ENCODE data around the gene PLXDC1.

PLXDC1 gene

DNA sequence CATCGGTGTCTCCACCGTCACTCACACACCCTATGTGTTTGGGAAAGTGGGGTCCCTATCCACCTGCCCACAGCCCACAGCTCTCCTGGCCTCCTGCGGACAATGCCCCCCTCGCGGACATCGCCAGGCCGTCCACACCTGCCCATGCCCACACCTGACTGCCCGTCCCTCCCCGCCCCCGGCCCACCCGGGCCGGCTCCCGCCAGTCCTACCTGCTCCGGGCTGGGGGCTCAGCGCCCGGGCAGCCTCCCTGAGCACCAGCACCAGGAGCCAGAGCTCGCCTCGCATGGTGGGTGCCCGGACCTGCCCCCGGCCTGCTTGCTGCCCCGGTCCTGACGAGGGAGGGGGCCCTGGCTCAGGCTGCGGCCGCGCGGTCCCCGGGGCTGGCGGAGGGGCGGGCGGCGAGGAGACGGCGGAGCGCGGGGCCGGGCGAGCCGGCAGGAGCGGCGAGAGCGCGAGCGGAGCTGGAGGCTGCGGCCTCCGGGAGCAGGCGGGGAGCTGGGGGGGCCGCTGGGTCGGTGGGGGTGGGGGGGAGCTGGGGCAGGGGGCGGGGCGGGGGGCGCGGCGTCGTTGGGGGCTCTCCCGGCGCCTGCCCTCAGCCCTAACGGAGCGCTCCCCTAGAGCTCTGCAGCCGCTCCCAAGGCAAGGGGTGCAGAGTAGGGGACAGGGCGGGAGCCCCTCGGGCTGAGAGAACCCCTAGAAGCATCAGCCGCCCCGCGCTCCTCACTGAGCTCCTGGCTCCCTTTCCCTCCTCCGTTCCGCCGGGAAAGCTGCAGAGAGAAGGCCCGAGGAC lies at the start of gene PLXDC1:
Gene PLXDC1, minus strand, starts transcription at position 488 of the 793 bp plus-strand sequence. Its CDS starts 200 bp downstream, at position 288.
- DNase-seq (ENCODE audit: low spot score) = no peak

DNA sequence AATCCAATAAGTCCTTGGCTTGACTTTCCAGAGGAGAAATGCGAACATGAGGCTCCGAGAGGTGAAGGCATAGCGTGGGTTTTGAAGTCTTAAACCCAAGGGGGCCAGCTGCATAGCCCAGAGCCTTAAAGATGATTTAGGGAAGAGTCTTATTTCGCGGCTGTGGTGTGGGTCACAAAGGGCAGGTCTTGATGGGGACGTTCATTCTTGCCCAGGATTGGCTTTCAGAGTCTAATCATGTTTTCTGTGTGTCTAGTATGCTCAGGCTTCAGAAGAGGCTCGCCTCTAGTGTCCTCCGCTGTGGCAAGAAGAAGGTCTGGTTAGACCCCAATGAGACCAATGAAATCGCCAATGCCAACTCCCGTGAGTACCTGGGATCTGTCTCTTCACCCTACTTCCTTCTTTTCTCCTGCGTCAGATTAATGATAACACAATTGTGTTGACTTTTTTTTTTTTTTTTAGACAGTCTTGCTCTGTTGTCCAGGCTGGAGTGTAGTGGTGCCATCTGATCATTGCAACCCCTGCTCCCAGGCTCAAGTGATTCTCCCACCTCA lies 49.6 kb upstream of the PLXDC1 start:
- DNase-seq (ENCODE audit: low spot score) = no peak

DNA sequence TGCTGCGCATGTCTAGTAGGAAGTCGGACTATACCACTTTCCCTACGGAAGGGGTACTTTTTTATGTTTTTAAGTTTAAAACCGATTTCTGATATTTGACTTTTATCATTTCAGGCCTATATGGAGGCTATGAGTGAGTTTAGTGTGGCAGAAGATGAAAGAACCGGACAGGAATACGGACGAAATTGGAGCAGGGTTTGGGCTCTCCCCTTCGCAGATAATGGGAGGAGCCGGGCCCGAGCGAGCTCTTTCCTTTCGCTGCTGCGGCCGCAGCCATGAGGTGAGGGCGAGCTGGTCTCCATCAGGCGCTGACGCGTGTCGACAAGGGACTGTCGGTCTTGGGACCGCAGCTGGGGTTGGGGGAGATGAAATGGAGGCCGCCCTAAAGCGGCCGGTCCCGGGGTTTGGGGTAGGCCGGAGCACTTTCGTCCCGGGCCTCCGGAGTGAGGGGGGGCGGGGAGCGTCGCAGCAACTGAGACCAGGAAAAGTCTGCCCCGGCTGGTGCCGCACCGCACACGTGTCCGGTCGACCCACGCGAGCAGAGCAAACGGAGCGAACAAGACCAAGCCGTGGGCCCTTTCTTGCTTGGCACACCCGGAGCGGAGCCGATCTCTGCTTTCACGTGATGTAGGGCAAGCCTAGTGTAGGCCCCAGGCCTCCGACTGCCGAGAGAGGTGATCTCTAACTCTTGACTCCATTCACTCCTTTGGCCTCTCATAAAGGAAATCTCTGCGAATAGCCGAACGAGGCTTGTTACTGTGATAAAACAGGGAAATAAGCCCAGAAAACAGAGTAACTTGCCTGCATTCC lies 48.8 kb upstream of the PLXDC1 start, which contains the start of gene RPL19:
Gene RPL19, plus strand, starts transcription at position 214 of the 810 bp plus-strand sequence. Its CDS starts 62 bp downstream, at position 276.
- peak; percentile 30 for DNase-seq (ENCODE audit: low spot score)

DNA sequence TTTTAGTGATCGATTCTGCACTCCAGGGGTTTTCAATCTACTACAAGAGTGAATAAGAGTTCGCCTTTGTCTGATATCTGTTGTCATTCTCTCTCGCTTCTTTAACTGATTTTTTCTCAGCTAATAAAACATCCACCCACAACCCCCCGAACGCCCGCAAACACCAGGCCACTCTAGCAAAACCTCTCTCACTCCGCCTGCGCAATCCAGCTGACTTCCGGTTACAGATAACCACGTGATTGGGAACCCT lies 48.3 kb upstream of the PLXDC1 start:
- DNase-seq (ENCODE audit: low spot score) = peak; percentile 96

DNA sequence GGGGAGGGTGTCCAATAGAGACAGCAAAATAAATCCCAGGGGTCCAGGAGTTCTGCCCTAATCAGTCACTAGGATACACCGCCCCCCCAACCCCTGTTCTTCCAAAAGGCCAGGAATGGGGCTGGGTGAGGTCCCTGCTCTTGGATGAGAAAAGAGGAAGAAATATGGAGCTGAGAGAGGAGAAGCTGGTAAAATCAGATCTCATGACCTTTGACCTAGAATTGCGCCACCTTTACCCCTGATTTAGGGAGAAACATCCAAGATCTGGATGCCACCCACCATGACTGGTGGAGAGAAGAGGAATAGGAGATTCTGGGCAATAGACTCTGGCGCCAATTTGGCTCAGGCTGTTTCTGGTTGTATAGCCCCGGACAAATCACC lies 46.7 kb upstream of the PLXDC1 start:
- DNase-seq (ENCODE audit: low spot score) = no peak

DNA sequence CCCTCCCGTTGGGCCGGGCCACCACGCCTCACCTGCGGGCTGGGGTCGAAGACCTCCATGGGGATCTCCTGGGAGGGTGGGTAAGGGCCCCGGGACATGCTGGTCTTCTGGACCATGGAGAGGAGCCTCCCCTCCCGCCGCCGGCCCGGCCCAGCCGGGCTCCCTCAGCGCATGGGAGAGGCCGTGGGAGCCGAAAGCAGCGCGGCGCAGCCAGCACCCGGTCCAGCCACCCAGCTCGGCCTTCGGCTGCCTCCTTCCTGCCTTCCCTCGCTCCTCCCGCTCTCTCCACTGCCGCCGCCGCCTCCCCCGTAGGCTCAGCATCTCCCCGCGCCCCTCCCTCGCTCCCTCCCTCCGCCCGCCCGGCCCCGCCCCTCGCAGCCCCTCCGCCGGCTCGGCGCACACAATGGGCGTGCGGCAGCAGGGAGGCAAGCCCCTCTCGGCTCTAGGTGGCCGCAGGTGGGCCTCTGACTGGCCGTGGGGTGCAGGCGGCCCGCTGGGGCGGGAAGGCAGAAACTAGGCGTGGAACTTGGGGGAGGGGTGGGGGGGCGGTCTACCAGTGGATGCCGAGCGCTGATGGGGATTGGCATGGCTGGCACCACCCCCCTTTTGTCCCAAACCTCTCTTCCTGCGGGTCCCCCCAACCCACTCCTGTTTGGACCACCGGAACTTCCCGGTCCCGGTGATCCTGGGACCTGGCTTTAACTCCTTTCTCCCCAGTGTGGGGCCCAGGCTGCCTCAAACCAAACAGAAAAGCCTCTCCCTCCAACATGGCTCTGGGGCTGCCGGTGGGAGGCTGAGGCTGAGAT lies 46.1 kb upstream of the PLXDC1 start, which contains the start of gene CACNB1:
Gene CACNB1, minus strand, starts transcription at position 290 of the 806 bp plus-strand sequence. Its CDS starts 174 bp downstream, at position 116.
- peak; percentile 50 for DNase-seq (ENCODE audit: low spot score)

DNA sequence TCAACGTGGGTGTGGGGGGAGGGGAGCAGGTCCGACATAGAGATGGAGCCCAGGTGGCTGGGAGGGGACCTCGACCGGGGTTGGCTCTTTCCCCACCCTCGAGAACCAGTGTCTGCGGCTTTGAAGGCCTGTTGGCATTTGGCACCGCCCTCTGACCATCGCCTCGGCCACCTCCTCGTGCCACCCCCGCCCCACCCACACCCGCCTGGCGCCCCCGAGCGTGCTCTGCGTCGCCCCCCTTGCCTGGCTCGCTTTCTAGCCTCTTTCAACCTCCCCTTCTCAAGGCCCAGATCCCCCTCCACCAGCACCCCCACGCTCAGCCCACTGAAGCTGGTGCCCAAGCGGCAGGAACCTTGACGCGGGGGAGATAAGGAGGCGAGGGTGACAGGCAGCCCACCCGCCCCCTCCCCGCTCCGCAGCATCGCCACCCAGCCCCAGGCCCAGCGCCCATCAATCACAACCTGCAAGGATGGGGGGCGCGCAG lies 45.4 kb upstream of the PLXDC1 start:
- peak; percentile 50 for DNase-seq (ENCODE audit: low spot score)

DNA sequence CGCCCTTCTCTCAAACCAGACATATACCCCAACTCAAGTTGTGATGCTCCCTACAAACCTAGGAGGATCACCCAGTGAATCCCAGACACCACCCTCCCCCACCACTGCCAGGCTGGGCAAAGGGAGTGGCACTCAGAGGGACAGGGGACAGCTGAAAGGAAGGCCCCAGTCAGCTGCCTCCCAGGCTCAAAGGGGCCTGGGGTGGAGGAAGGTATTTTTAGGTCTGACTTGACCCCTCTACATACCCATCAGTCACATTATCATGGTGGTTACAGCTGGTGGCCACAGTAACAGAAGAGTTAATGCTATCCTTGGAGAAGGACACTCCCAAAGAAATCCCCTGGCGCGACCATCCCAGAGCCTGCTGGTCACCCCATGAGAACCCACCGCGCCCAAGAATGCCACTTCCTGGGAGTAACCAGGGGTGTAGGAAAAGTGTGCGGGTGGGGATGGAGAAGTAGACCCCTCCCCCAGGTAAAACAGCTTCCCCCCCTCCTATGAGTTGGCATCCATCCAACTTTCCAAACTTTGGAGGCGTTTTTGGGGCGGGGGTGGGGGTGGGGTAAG lies 44.9 kb upstream of the PLXDC1 start:
- no peak for DNase-seq (ENCODE audit: low spot score)

DNA sequence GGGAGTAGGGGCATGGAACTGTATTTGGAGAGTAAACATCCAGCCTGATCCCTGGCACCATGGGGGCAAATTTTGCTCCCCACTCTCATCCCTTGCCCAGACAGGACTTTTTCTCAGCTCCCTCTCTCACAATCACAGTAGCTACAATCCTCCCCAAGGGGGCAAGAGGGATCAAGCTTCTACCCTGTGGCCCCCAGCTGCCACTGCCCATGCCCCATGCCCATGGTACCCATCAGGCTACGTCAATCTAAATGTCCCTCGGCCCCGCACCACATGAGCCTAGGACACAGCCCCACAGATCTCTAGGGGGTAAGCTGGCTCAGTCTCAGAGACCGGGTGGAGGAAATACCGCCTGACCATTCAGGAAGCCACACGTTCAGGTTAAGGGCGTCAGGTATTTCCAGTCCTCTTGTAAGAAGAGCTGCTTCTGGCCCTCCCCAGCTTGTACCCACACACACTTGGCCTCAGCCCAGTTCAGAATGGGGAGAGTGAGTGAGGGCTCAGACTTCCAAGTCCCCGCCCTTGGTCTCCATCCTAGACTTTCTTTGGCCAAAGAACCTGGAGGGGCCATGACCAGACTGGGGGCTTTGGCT lies 44.2 kb upstream of the PLXDC1 start:
- DNase-seq (ENCODE audit: low spot score) = no peak

DNA sequence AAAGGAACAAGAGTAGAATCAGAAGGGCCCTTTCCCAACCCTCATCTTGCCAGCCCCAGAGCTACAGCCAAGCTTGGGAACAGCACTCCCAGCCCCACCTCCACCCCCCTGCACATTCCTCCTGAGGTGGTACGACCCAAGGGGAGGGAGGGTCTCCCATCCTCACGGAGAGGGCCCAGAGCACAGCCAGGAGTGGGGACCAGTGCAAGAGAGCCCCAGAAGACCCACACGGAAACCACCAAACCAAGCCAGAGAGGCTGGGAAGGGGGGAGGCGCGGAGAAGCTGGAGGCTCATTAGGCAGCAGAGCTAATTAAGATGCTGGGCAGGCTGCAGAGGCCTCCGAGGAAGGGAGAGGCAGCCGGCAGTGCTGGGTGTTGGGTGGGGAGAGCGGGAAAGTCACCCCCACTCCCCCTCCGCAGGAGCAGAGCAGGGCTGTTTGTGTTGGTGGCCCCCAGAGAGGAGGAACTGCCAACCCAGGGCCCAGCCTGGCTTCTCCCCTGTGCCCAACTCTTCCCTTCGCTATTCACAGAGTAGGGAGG lies 43.6 kb upstream of the PLXDC1 start:
- DNase-seq (ENCODE audit: low spot score) = no peak

DNA sequence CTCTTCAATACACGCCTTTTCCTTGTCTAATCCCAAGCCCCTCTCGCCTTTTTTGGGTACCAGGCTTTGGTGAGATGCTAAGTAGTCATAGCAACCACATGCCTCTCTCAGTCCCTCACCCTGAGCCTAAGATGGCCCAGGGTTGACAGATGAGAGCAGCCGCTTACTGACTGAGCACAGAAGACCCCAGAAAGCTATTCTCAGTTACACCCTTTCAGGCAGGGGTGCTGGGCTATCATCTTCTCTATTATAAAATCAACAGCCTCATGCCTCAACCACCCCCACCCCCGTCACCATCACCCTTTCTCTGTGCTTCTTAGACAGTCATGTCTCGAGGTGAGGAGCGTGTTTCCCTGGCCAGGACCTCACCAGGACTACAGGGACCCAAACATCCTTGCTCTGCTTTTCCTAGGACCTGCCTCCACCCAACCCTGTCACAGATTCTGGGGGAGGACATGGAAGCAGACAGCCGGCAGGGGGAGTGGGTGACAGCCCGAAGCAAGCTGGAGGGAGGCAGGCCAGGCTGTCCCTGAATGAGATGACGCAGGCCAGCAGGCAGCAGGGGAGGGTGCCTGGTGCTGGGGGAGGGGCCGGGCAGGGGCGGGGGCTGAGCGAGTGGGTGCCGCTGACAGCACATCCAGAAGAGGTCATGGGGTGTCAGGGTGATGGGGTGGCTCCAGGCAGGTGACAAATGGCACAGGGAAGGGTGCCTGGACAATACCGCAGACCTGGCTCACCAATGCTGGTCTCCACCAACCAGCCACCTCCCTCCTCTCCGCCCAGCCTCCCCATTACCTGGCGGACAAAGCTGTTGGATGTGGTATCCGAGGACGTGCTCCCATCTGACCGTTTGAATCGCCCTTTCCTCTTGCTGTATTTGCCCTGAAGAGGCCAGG lies 42.9 kb upstream of the PLXDC1 start:
- no peak for DNase-seq (ENCODE audit: low spot score)

DNA sequence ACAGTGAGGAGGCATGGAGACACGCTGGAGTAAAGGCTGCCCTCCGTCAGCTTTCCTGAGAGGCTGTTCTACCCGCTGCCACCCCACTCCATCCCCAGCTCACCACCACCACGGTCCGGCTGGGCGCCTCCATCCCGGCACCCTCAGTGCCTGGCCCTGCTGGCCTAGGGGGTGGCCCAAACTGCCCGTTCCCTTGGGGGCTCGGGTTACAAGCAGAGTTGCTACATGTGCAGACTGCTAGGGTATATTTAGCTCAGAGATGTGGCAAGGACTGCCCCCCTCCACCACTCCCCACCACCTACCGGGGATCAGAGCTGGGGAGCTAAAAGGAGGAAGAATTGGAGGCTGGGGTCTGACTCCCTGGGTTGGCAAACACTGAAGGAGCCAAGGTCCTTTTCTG lies 41.9 kb upstream of the PLXDC1 start:
- DNase-seq (ENCODE audit: low spot score) = no peak

DNA sequence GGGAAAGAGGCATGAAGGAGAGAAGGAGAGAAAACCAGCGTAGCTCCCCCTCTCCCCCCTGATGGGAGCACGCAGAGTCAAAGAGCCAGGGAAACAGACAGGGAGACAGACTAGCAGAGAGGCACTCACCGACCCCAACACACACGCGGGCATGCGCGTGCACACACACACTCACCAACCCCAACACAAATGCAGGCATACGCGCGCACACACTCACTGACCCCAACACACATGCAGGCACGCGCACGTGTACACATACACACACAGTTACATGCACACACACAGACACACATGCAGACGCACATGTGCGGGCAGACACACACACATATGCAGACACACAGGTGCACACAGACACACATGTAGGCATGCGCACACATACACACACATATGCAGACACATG lies 41.5 kb upstream of the PLXDC1 start:
- no peak for DNase-seq (ENCODE audit: low spot score)

DNA sequence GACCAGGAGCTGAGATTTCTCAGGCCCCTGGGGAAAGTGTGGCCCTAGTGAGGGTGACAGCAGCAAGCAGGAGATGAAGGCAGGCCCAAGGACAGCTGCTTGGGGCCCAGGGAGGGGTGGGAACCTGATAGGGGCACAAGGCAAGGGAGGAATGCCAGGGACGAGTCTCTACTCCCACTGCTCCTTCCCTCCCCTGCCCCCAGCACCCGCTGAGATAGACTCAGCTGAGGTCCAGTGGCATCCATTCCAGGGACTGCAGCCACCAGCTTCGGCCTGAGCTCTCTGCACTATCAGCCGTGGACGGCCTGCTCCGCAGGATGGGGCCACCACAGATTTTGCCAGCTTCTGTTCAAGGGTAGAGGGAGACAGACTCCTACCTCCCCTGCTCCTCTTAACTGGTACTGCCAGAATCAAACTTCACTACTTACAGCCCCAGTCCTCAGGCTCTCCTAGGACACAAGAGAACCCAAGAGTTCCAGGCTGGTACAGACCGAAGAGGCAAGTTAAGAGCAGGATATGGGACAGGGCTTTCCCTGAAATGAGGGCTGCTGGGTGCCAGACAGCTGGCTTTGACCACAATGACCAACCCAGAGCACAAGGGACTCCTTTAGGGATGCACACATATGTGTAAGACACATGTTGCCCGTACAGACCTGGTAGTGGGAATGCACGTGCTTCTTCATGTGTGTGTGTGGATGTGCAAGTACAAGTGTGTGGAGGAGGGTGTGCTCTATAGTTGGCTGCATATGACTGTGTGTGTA lies 40.5 kb upstream of the PLXDC1 start:
- no peak for DNase-seq (ENCODE audit: low spot score)

DNA sequence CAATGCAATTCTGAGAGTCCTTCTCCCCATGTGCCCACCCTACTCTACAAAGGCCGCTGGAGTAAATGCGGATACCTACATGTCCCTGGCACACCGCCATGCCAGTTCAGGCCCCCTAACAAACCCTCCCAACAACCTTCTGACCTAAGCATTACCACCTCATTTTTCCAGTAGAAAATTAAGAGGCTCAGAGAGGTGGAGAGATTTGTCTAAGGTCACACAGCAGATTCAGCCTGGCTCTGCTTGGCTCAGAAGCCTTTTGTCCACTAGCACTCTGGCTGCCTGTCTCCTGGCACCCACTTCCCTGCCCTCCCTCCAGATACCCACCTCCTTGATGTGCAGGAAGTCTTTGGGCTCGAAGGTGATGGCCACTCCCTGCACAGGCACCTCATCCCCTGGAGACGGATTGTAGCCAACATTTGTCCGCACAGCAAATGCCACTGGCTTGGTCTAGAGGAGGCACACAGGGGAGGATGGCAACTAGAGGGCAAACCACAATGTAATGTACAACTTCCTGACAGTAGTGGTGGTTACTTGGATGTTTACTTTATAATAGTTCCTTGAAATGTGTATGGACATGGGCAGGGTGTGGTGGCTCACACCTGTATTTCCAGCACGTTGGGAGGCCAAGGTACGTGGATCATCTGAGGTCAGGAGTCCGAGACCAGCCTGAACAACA lies 35.9 kb upstream of the PLXDC1 start:
- no peak for DNase-seq (ENCODE audit: low spot score)

DNA sequence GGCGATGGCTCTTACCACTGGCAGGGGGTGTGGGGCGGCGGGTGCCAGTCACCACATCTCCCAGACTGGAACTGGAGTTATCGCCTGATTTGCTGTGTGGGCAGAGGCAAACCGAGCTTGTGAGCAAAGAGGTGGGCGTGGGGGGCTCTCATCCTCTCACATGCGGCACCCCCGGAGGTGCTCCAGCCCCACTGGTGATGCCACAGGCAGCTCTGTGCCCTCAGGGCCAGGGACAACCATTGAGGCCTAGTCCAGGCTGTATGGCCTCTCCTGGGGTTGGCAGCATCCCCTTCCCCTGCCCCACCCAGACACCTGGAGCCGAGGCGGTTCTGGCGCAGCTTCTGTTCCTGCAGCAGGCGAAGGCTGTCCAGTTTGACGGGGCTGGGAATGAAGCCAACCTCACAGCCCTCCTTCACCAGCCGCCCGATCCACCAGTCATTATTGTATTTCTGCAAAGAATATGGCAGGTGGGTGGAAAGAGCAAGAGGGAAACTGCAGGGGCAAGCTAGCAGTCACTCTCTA lies 35.1 kb upstream of the PLXDC1 start:
- no peak for DNase-seq (ENCODE audit: low spot score)

DNA sequence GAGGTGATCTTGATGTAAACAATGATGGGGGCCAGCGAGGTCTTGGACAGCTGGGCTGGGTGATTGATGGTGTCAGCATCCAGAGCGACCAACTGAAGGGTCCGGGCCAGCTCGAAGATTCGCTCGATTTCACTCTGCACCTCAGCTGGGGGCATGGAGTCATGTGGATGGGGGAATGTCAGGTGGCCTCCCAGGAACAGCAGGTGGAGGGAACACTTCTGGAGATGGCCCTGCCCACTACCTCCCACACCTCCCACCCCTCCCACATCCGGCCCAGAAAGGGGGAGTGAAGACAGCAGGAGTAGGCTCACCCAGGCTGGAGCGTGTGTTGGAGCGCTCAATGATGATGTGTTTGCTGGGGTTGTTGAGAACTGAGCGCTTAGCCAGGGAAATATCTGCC lies 32.3 kb upstream of the PLXDC1 start:
- DNase-seq (ENCODE audit: low spot score) = no peak

DNA sequence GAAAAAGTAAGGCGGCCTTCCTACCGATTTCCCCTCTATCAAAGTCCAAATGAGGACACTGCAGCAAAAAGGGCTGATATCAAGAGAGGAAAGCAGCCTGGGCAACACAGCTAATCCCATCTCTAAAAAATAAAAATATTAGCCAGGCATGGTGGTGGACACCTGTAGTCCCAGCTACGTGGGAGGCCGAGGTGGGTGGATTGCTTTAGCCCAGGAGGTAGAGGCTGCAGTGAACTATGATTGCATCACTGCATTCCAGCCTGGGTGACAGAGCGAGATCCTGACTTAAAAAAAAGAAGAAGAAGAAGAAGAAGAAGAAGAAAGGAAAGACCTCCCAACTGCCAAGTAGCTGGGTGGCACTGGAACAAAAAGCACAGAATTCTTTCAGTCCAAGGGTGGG lies 31.6 kb upstream of the PLXDC1 start:
- DNase-seq (ENCODE audit: low spot score) = no peak

Data from LoVo (cell line).